Right hindlimb (tissue), 1 donor: ENCODE data around the gene CLPSL2.

Source experiments
- DNase-seq: peaks from one replicate; pipeline ENCODE4 v3.0.0-alpha.2; 2018

The CLPSL2 gene

DNA sequence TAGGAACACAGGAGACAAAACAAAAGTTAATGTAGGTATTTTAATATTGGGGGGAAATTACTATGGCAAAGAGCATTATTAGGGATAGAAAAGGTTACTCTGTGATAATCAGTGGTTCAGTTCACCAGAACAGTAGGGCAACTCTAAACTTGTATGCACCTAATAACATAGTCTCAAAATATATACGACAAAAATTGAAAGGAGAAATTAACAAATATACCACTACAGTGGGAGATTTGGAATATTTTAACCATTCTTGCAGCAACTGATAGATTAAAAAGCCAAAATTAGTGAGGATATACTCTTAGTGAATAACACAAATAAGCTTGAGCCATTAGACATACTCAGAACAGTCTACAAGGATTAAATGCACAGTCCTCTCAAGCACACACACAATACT, 28.5 kb upstream of the CLPSL2 start:
- no peak for DNase-seq

GRCh38 chr6:35750557-35750956, 25.8 kb upstream of the CLPSL2 start:
- DNase-seq, result no peak

- no peak for DNase-seq
Measured at GRCh38 chr6:35751594-35751993, 24.8 kb upstream of the CLPSL2 start.

GRCh38 chr6:35752330-35752729, 24.1 kb upstream of the CLPSL2 start:
- DNase-seq, result no peak

DNA sequence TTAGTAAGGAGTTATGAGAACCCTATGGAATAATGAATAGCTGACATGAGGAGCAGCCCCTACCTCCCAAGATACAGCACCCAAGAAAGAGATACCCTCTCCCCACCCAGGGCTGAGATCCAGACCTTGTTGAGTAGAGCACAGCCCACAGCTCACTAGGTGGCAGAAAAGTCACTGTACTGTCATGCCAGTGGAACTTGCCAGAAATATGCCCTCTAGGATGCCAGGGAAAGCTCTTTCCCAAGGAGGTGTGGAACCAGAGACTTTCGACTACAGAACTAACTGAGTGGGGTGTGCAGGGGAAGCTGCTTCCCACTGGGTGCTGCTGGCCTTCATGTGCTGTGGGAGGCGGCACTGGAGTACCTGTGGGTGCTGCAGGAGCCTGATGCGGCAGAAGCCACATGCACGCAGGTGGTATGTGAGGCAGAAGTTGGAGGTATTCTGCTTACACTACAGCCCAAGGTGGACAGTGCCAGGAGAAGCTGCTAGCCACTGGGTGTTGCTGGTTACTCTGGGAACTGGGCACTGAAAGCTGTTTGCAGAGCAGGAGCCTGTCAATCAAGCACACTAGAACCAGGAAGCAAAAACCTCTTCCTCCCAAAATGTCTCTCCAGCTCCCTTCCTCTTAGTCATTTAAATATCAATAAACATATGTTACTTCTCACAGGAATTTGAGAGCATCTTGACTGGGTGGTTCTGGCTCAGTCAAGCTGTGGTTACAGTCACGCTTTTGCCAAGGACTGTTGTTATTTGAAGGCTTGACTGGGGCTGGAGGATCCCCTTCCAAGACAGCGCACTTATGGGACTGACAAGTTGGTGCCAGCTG, 21.7 kb upstream of the CLPSL2 start:
- no peak for DNase-seq

- no peak for DNase-seq
Measured at GRCh38 chr6:35755278-35755924, 21.0 kb upstream of the CLPSL2 start.

DNA sequence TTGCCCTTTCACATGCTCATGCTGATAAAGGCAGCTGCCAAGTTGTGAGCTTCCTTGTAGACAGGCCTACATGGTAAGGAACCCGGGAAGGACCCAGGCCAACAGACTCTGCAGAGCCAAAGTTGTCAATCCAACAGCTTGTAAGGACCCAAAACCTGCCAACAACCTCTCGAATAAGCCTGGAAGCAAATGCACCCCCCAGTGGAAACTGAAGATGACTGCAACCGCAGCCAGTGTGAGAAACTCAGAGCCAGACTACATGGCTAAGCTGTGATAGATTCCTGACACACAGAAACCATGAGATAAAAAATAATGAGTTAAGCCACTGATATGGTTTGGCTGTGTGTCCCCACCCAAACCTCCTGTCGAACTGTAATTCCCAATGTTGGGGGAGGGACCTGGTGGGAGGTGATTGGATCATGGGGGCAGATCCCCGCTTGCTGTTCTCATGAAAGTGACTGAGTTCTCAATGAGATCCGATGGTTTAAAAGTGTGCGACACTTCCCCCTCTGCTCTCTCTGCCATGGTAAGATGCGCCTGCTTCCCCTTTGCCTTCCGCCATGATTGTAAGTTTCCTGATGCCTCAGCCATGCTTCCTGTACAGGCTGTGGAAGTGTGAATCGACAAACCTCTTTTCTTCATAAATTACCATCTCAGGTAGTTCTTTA, 18.8 kb upstream of the CLPSL2 start:
- DNase-seq, result no peak

GRCh38 chr6:35759426-35759825, 17.0 kb upstream of the CLPSL2 start:
- DNase-seq, result no peak

DNA sequence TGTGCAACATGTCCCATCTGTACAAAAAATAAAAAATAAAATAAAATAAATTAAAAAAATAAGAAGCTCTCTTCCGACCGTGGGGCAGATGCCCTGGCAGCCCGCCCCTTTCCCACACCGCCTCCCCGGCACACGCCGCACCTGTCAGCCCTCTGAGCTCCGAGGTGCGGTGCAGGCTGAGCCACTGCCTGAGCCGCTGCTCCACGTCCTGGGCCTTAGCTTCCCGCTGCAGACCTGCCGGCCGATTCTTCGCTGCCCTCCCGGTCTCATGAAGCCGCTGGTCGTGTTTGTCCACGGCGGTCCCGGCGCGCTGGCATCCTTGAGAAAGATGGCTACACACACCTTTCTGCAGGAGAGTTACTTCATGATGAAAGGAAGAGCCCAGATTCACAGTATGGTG, 10.7 kb upstream of the CLPSL2 start:
- no peak for DNase-seq

DNA sequence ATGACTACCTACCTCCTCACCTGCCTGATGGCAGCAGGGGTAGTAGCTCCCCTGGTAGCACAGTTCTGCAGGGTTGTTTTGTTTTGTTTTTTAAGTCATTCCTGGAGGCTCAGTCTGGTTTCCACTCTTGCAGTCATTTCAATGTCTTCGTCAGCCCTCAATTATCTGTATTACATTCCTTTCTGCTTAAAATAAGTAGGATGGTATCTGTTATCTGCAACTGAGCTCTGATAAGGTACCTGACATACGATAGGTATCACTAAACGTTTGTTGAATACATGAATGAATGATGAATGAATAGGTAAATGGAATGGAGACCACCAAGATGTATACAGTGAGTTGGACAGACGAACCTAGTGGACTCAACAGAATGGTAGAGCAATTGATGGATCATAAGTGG, 7.2 kb upstream of the CLPSL2 start:
- no peak for DNase-seq

DNA sequence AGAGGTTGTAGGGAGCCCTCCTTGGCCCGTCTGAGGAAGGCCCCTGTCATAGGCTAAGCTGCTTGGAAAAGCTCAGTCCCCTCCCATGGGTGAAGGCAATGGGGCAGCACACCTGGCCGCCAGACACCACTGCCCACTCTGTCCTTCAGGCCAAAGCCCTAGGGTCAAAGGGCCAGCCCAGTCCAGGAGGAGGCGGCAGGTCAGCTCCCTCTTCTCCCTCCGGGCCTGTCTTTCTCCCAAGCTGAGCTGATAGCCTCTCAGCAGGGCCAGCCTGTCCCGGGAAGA, 5.1 kb upstream of the CLPSL2 start:
- no peak for DNase-seq

- DNase-seq, result no peak
Measured at GRCh38 chr6:35774116-35774794, 2.1 kb upstream of the CLPSL2 start.

- no peak for DNase-seq
Measured at GRCh38 chr6:35775031-35775430, 1.4 kb upstream of the CLPSL2 start.

DNA sequence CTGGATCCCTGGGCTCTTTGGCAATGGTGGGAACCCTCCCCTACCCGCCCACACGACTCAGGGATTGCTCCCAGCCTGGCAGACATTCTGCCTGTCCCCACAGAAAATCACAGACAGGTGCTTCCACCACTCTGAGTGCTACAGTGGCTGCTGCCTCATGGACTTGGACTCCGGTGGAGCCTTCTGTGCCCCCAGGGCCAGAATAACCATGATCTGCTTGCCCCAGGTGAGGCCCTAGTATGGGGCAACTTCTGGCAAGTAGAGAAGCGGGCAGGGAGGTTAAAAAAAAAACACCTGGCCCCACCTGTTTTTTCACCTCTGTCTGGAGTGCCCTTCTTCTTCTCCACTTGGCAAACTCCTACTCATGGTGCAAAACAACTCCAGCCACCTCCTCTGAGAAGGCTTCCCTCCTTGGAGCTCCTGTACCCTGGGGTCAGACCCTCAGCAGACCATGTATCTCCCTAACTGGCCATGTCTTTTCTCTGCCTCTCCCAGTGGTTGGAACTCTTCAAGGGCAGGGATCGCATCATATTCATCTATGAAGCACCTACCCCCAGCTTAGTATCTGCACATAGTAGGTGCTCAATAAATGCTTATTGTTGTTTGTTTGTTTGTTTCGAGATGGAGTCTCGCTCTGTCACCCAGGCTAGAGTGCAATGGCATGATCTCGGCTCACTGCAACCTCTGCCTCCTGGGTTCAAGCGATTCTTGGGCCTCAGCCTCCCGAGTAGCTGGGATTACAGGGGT, 1.1 kb downstream of the CLPSL2 start:
- no peak for DNase-seq

DNA sequence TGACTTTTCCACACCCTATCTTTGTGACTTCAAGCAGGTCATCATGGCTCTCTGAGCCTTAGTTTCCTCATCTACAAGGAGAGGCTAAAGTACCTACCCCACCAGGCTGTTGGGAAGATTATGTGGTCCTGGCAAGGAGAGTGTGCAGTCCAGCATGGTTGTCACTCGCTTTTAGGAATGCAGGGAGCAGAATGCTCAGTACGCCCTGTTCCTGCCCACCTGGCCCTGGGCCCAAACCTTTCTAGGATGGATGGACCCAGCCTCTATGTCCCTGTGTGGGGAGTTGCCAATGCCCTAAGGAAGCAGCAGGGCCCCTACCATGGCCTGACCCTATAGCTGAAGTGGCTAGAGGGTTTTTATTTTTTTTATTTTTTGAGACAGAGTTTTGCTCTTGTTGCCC, 2.0 kb downstream of the CLPSL2 start:
- DNase-seq, result no peak

GRCh38 chr6:35780719-35781118, 4.3 kb downstream of the CLPSL2 start, which contains the start of gene CLPSL1:
Gene CLPSL1 (plus strand): TSS chr6:35781019. CDS start chr6:35781111, 92 bp downstream.
- DNase-seq, result no peak

DNA sequence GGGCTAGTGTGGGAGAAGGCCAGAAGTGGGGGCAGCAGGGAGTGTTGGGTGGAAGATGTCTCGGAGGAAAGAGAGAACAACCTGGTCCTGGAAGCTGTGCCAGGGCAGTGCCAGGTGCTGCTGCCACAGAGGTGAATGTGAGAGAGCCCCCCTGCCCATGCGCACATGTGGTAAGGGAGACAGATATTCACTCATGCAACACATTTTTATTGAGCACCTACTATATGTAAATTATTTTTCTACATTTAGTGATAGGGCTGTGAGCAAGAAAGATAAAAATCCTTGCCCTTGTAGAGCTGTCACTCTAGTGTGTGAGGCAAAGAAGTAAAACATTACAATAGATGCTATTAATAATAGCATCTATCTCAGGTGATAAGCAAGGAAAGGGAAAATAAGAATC, 4.9 kb downstream of the CLPSL2 start:
- no peak for DNase-seq

DNA sequence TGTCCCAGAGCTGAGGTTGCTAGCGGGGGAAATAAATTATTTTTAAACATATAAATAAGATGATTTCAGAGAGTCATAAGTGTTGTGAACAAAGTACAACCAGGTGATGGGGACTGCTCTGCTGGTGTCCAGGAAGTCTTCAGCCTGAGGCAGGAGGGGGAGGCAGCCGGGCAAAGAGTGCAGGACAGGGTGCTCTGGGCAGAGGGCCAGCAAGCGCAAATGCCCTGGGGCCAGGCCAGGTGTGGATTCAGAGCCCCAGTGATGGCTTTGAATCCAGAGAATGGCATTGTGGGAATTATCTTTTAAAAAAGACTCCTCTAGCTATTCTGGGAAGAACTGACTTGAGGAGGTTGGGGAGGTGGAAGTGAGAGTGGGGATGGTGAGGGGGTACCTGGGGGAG, 6.0 kb downstream of the CLPSL2 start:
- no peak for DNase-seq

- DNase-seq, result no peak
Measured at GRCh38 chr6:35784200-35784599, 7.8 kb downstream of the CLPSL2 start.

- DNase-seq, result no peak
Measured at GRCh38 chr6:35786272-35786671, 9.9 kb downstream of the CLPSL2 start.

DNA sequence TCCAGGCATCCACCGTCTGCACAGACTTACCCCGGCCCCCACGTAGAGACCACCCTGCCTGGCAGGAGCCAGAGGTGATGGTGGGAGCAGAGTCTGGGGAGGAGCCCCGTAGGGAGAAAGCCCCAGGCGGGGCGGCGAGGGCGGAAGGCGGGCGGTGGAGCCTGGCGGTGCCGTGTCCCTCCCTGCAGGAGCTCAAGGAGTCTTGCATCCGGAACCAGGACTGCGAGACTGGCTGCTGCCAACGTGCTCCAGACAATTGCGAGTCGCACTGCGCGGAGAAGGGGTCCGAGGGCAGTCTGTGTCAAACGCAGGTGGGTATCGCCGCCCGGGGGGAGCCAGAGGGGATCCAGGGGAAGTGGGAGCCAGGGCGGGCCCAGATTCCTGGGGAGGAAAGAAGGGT, 10.4 kb downstream of the CLPSL2 start:
- no peak for DNase-seq

- no peak for DNase-seq
Measured at GRCh38 chr6:35787266-35788218, 11.1 kb downstream of the CLPSL2 start.
